Breast epithelium (tissue), 4 donors: ENCODE results near the gene HIVEP2. TPM values are rescaled to one million over a fixed set of nuclear protein-coding genes. Genes with fewer than 3 reads are reported as not detected.

Experiments used
- DNase-seq, 2 donors: peaks; one replicate each; pipeline ENCODE4 v3.0.0-alpha.2; 2019; ENCODE audit warnings: low spot score in 2 of 2
- H3K27ac ChIP-seq, 2 donors: fragments of 200-600 bp; sonication (generic) in 1 of 2; one replicate each; pipeline ENCODE4 v1.5.1; 2016 to 2019; ENCODE audit warnings: mild to moderate bottlenecking in 1 of 2
- H3K27me3 ChIP-seq, 2 donors: fragments of 200-600 bp; sonication (generic) in 1 of 2; one replicate each; pipeline versions ENCODE4 v1.5.1 to v1.6.0; 2017 to 2019; ENCODE audit warnings: control low read depth in 1 of 2, mild to moderate bottlenecking in 1 of 2
- H3K36me3 ChIP-seq: fragments of 200-600 bp; one replicate; pipeline ENCODE4 v1.5.1; 2019
- H3K4me1 ChIP-seq, 2 donors: fragments of 200-600 bp; sonication (generic); one replicate each; pipeline ENCODE4 v1.5.1; 2016 to 2019; ENCODE audit warnings: control low read depth in 1 of 2
- H3K4me3 ChIP-seq, 3 donors: fragments of 200-600 bp; sonication (generic); 1 replicate in 2 of 3; 2 replicates in 1 of 3; pipeline ENCODE4 v1.5.1; 2016 to 2019; ENCODE audit warnings: mild to moderate bottlenecking in 3 of 3, moderate library complexity in 2 of 3
- H3K9me3 ChIP-seq, 2 donors: fragments of 200-600 bp; sonication (generic) in 1 of 2; one replicate each; pipeline ENCODE4 v1.5.1; 2016 to 2019; ENCODE audit warnings: control low read depth in 1 of 2
- POLR2A ChIP-seq: fragments of 450-650 bp; IDR thresholded peaks from one replicate; pipeline ENCODE4 v1.6.1; 2016; ENCODE audit warnings: antibody characterized with exemption, mild to moderate bottlenecking, moderate library complexity
- POLR2AphosphoS5 ChIP-seq, 3 donors: sonication (generic); formaldehyde crosslinking; IDR thresholded peaks; one replicate each; pipeline ENCODE4 v1.6.1; 2017; ENCODE audit warnings: antibody characterized with exemption in 3 of 3
- intact Hi-C: fragments of 100-400 bp; cut with DNase I; formaldehyde crosslinking; loops from one replicate; pipeline ENCODE4 v1.15.1; 2023; ENCODE audit warnings: low total_unique reads
- total RNA-seq, 3 donors: library from RNA; depleted of rRNA; stranded (reverse); fragments of >200 nt; gene quantifications; one replicate each; pipeline ENCODE4 v1.1.0, GENCODE V29; 2016
- TF ChIP-seq, protein P1 (sequence below), 3 donors: fragments of 450-650 bp; IDR thresholded peaks; one replicate each; pipeline ENCODE4 v1.5.1; 2016 to 2017; ENCODE audit warnings: antibody characterized with exemption in 3 of 3, mild to moderate bottlenecking in 3 of 3, moderate library complexity in 3 of 3

The HIVEP2 gene
- total RNA-seq, 3 donors from 2014 or later = 20.6 to 25.0 (median 23.9) TPM

DNA sequence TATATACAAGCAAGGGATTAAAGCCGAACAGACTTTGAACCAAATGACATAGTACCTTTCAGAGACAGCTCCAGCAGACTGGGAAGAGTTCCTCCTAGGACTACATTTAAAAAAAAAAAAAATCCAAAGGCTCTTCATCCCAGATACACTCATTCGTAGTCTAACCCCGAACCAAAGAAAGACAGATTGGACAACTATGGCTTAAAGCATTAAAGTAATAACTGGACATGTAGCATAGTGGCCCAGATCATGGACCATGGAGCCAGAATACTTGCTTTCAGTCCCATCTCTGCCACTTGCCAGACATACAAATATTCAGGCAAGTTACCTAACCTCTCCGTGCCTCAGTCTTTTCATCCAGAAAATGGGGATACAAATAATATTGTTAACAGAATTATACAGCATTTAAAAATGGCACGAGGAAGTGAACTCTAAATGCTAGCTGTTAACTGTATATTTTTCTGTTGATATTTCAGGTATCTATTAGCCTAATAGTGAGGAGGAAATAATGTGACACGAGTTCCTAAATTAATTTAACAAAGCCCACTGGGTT, 123.7 kb downstream of the HIVEP2 start:
- Histone ChIP-seq H3K27ac (peak overlapping the region in 1 of 2 donors; percentile 67), H3K4me1 (no peaks in the 10 kb centered on the region), H3K27me3 (no peaks in the 10 kb centered on the region), H3K4me3 (no peak overlapping the region), H3K36me3 (no peaks in the 10 kb centered on the region), H3K9me3 (no peaks in the 10 kb centered on the region)
- intact Hi-C loops = no loop called here
- DNase-seq = no peak
- TF ChIP-seq POLR2AphosphoS5 (IDR thresholded peaks at IDR 0.05) (no peak), POLR2A (no peak)
- TF ChIP-seq, protein P1, sequence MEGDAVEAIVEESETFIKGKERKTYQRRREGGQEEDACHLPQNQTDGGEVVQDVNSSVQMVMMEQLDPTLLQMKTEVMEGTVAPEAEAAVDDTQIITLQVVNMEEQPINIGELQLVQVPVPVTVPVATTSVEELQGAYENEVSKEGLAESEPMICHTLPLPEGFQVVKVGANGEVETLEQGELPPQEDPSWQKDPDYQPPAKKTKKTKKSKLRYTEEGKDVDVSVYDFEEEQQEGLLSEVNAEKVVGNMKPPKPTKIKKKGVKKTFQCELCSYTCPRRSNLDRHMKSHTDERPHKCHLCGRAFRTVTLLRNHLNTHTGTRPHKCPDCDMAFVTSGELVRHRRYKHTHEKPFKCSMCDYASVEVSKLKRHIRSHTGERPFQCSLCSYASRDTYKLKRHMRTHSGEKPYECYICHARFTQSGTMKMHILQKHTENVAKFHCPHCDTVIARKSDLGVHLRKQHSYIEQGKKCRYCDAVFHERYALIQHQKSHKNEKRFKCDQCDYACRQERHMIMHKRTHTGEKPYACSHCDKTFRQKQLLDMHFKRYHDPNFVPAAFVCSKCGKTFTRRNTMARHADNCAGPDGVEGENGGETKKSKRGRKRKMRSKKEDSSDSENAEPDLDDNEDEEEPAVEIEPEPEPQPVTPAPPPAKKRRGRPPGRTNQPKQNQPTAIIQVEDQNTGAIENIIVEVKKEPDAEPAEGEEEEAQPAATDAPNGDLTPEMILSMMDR (IDR thresholded peaks at IDR 0.05) = no peak

DNA sequence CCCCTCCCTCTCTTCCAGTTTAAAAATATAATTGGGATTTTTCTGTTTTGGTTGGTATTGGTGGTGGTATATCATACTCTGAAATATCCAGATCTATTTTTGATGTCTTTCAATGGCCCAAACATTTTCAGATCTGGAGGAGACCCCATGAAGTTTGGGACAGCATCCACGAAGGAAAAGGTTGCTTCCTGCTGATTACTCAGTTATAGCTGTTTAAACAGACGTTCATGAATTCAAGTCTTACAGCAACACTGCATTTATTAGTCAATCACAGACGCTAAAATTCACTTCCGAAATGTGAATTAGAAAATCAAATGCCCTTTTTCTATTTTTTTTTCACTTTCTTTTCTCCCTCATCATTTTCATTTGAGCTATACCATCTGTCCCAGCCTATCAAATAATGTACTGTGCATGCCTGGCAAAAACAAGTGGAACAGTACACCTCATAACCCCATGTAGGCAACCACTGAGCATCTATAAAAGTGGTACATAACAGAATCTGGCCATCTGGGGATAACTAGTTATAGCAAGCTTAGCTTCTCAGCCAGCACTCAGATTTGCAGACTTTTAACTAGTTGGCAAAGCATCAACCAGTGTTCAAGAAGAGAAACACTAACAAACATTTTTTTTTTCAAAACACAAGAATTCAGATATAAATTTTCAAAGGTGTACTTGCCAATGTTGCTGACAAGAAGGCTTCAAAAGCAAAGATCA, 124.5 kb downstream of the HIVEP2 start:
- no peaks in the 10 kb centered on the region for H3K4me1 ChIP-seq
- H3K36me3 ChIP-seq = no peaks in the 10 kb centered on the region
- peak overlapping the region; percentile 49 to 62 for H3K27ac ChIP-seq
- no peaks in the 10 kb centered on the region for H3K9me3 ChIP-seq
- H3K27me3 ChIP-seq = no peaks in the 10 kb centered on the region
- TF ChIP-seq POLR2AphosphoS5 (IDR thresholded peaks at IDR 0.05) (no peak), POLR2A (no peak)
- TF ChIP-seq, protein P1 (IDR thresholded peaks at IDR 0.05) = no peak
- intact Hi-C loops = no loop called here
- H3K4me3 ChIP-seq = peak overlapping the region; percentile 36 to 58 (median 42)
- DNase-seq = no peak

GRCh38 chr6:142819603-142820337, 125.2 kb downstream of the HIVEP2 start:
- H3K4me1 ChIP-seq = no peaks in the 10 kb centered on the region
- intact Hi-C loops = no loop called here

DNA sequence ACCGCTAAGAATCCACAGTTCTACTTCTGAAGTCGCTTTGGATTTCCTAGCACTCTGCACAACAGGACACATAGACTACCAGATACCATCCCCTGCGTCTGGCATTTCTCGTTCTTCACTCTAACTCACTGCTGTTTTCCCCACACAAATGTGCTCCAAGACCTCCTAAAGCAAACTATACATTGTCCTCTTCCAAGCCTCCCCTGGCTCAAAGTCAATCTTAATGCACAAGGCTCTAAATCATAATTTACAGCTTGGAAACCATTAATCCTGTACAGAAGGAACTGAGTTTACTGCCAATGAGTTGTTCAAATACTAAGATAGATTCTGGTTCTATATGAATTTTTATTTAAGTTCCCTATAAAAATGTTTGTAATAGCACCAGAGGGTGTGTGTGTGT, 128.5 kb downstream of the HIVEP2 start:
- Histone ChIP-seq H3K27ac (no peak overlapping the region), H3K4me1 (no peaks in the 10 kb centered on the region), H3K9me3 (no peaks in the 10 kb centered on the region), H3K4me3 (no peak overlapping the region), H3K27me3 (no peaks in the 10 kb centered on the region), H3K36me3 (no peaks in the 10 kb centered on the region)
- intact Hi-C loops = no loop called here
- TF ChIP-seq POLR2AphosphoS5 (IDR thresholded peaks at IDR 0.05) (no peak), POLR2A (no peak)
- TF ChIP-seq, protein P1 (IDR thresholded peaks at IDR 0.05) = no peak
- no peak for DNase-seq

More at GRCh38 chr6:142819603-142820337, 125.2 kb downstream of the HIVEP2 start:
- DNase-seq = no peak
- TF ChIP-seq POLR2A = no peak
- TF ChIP-seq POLR2AphosphoS5 (IDR thresholded peaks at IDR 0.05) = no peak
- TF ChIP-seq, protein P1 (IDR thresholded peaks at IDR 0.05) = no peak
- no peaks in the 10 kb centered on the region for H3K36me3 ChIP-seq
- H3K27me3 ChIP-seq = no peaks in the 10 kb centered on the region
- peak overlapping the region; percentile 36 to 58 (median 42) for H3K4me3 ChIP-seq
- H3K27ac ChIP-seq = peak overlapping the region; percentile 49 to 62
- H3K9me3 ChIP-seq = no peaks in the 10 kb centered on the region

DNA sequence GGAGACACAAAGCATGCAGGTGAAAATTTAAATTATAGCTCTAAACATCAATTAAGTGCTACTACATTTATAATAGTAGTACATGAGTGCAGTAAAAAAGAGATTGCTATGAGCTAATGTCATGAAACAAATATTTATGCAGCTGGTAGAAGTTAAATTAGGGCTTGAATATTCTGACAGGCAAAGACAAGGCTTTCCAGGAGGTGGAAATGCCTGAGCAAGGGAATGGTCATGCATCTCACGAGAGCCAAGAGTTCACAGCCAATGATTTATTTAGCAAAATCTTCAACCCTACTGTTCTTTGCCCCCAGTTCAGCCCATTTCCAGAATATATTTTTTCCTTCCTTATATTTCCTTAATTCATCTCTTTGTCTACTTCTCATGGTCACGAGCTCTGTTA, 128.9 kb downstream of the HIVEP2 start:
- no peak overlapping the region for H3K4me3 ChIP-seq
- H3K36me3 ChIP-seq = no peaks in the 10 kb centered on the region
- no peaks in the 10 kb centered on the region for H3K27me3 ChIP-seq
- TF ChIP-seq POLR2A (no peak), POLR2AphosphoS5 (IDR thresholded peaks at IDR 0.05) (no peak)
- TF ChIP-seq, protein P1 (IDR thresholded peaks at IDR 0.05) = no peak
- H3K9me3 ChIP-seq = no peaks in the 10 kb centered on the region
- H3K4me1 ChIP-seq = no peaks in the 10 kb centered on the region
- intact Hi-C loops = no loop called here
- H3K27ac ChIP-seq = no peak overlapping the region
- DNase-seq = no peak
